GM19324 (cell line): ENCODE data around the gene WASHC2A.
"Not testable (repeated sequence)": the region's sequence is repeated elsewhere in the genome, so short reads cannot be mapped to it uniquely, and the experiment has no call there.

Experiments
- ATAC-seq: cut with Tn5 transposase; IDR thresholded peaks from one replicate; pipeline ENCODE4 v1.9.1; 2021; ENCODE audit warnings: mild to moderate bottlenecking, moderate library complexity; ENCODE audit not compliant: unreplicated experiment, low FRiP score

WASHC2A gene

GRCh38 chr10:50132322-50132721 lies 64.6 kb downstream of the WASHC2A start:
- ATAC-seq: not testable (repeated sequence)

GRCh38 chr10:50132841-50133240 lies 65.1 kb downstream of the WASHC2A start:
- ATAC-seq: not testable (repeated sequence)

- ATAC-seq: not testable (repeated sequence)
Measured at GRCh38 chr10:50143512-50144174, 75.9 kb downstream of the WASHC2A start.

- not testable (repeated sequence) for ATAC-seq
Measured at GRCh38 chr10:50145575-50145974, 77.8 kb downstream of the WASHC2A start.

- no peak for ATAC-seq
Measured at GRCh38 chr10:50152792-50153272, 85.1 kb downstream of the WASHC2A start.

- not testable (repeated sequence) for ATAC-seq
Measured at GRCh38 chr10:50157868-50158267, 90.1 kb downstream of the WASHC2A start.

- ATAC-seq: not testable (repeated sequence)
Measured at GRCh38 chr10:50159856-50160255, 92.1 kb downstream of the WASHC2A start.

- ATAC-seq: not testable (repeated sequence)
Measured at GRCh38 chr10:50165038-50165437, 97.3 kb downstream of the WASHC2A start.

- ATAC-seq: not testable (repeated sequence)
Measured at GRCh38 chr10:50167833-50168232, 100.1 kb downstream of the WASHC2A start.

GRCh38 chr10:50169506-50169905 lies 101.8 kb downstream of the WASHC2A start:
- ATAC-seq: not testable (repeated sequence)

GRCh38 chr10:50174788-50175525 lies 107.2 kb downstream of the WASHC2A start:
- ATAC-seq: not testable (repeated sequence)
